Measurements from ENCODE around the gene ETV1.

The ETV1 gene

GRCh38 chr7:13982940-13983677 lies 6.4 kb downstream of the ETV1 start:
- Histone ChIP-seq H3K36me3 (ENCODE audit: control insufficient read depth, low read length) (no peaks in the 10 kb centered on the region), H4K20me1 (ENCODE audit: control insufficient read depth, insufficient read depth, low read depth, low read length) (no peaks in the 10 kb centered on the region), H3F3A (ENCODE audit: control insufficient read depth, insufficient read depth) (no peaks in the 10 kb centered on the region), H3K4me3 (ENCODE audit: low read length) (no peak overlapping the region), H3K4me2 (ENCODE audit: low read length) (no peak overlapping the region), H3K79me2 (ENCODE audit: control insufficient read depth, low read length) (no peaks in the 10 kb centered on the region), H3K27ac (ENCODE audit: low read depth, low read length) (no peak overlapping the region), H3K9me2 (replicated peaks; ENCODE audit: control insufficient read depth, low read length) (no peaks in the 10 kb centered on the region), H3K27me3 (ENCODE audit: control insufficient read depth, low read length) (0 out of 2 replicates have a peak, but pooled peaks cover 2% of the 10 kb centered on the region), H3K4me1 (ENCODE audit: control insufficient read depth, low read length) (no peaks in the 10 kb centered on the region), H3K9me3 (ENCODE audit: control insufficient read depth, insufficient read depth, low read length) (no peaks in the 10 kb centered on the region)
- no peak for TF ChIP-seq CTCF (IDR thresholded peaks at IDR 0.05; ENCODE audit: low read depth, low read length, poor library complexity, severe bottlenecking)
- no peak for TF ChIP-seq EZH2phosphoT487 (IDR thresholded peaks at IDR 0.05; ENCODE audit: borderline replicate concordance, low read length)

- Histone ChIP-seq H3K27ac (ENCODE audit: low read depth, low read length) (no peak overlapping the region), H3F3A (ENCODE audit: control insufficient read depth, insufficient read depth) (no peaks in the 10 kb centered on the region), H3K4me3 (ENCODE audit: low read length) (no peak overlapping the region)
Observed at GRCh38 chr7:13981070-13981469, 8.4 kb downstream of the ETV1 start.

GRCh38 chr7:13980474-13980873 lies 9.0 kb downstream of the ETV1 start:
- no peak overlapping the region for H3K4me3 ChIP-seq (ENCODE audit: low read length)
- no peaks in the 10 kb centered on the region for H3K36me3 ChIP-seq (ENCODE audit: control insufficient read depth, low read length)
- no peak for TF ChIP-seq EZH2phosphoT487 (IDR thresholded peaks at IDR 0.05; ENCODE audit: borderline replicate concordance, low read length)
- TF ChIP-seq CTCF (IDR thresholded peaks at IDR 0.05; ENCODE audit: low read depth, low read length, poor library complexity, severe bottlenecking), result no peak
- H3K27me3 ChIP-seq (ENCODE audit: control insufficient read depth, low read length), result no peaks in the 10 kb centered on the region
- no peaks in the 10 kb centered on the region for H3K4me1 ChIP-seq (ENCODE audit: control insufficient read depth, low read length)
- H3K4me2 ChIP-seq (ENCODE audit: low read length), result no peak overlapping the region
- no peak overlapping the region for H3K27ac ChIP-seq (ENCODE audit: low read depth, low read length)
- H3K9me3 ChIP-seq (ENCODE audit: control insufficient read depth, insufficient read depth, low read length), result no peaks in the 10 kb centered on the region
- no peaks in the 10 kb centered on the region for H3K79me2 ChIP-seq (ENCODE audit: control insufficient read depth, low read length)
- H4K20me1 ChIP-seq (ENCODE audit: control insufficient read depth, insufficient read depth, low read depth, low read length), result no peaks in the 10 kb centered on the region
- H3F3A ChIP-seq (ENCODE audit: control insufficient read depth, insufficient read depth), result no peaks in the 10 kb centered on the region
- no peaks in the 10 kb centered on the region for H3K9me2 ChIP-seq (replicated peaks; ENCODE audit: control insufficient read depth, low read length)

More at GRCh38 chr7:13981070-13981469, 8.4 kb downstream of the ETV1 start:
- H3K36me3 ChIP-seq (ENCODE audit: control insufficient read depth, low read length), result no peaks in the 10 kb centered on the region
- no peaks in the 10 kb centered on the region for H3K4me1 ChIP-seq (ENCODE audit: control insufficient read depth, low read length)
- no peaks in the 10 kb centered on the region for H3K79me2 ChIP-seq (ENCODE audit: control insufficient read depth, low read length)
- H3K27me3 ChIP-seq (ENCODE audit: control insufficient read depth, low read length), result no peaks in the 10 kb centered on the region
- H3K9me2 ChIP-seq (replicated peaks; ENCODE audit: control insufficient read depth, low read length), result no peaks in the 10 kb centered on the region
- no peaks in the 10 kb centered on the region for H3K9me3 ChIP-seq (ENCODE audit: control insufficient read depth, insufficient read depth, low read length)
- no peaks in the 10 kb centered on the region for H4K20me1 ChIP-seq (ENCODE audit: control insufficient read depth, insufficient read depth, low read depth, low read length)
- TF ChIP-seq CTCF (IDR thresholded peaks at IDR 0.05; ENCODE audit: low read depth, low read length, poor library complexity, severe bottlenecking) (no peak), EZH2phosphoT487 (IDR thresholded peaks at IDR 0.05; ENCODE audit: borderline replicate concordance, low read length) (no peak)
- H3K4me2 ChIP-seq (ENCODE audit: low read length), result no peak overlapping the region
